Left hindlimb (tissue), 1 donor: ENCODE measurements around the gene NEU2.

Source experiments
- DNase-seq: peaks from one replicate; pipeline ENCODE4 v3.0.0-alpha.2; 2018

Gene NEU2

GRCh38 chr2:233079953-233080835, 47.7 kb downstream of the NEU2 start:
- DNase-seq, result no peak

- no peak for DNase-seq
These were observed 48.4 kb downstream of the NEU2 start for GRCh38 chr2:233080836-233081229.

- no peak for DNase-seq
These were observed 48.8 kb downstream of the NEU2 start for GRCh38 chr2:233081232-233081730.

GRCh38 chr2:233081731-233082221, 49.3 kb downstream of the NEU2 start:
- no peak for DNase-seq

GRCh38 chr2:233082222-233082930, 49.9 kb downstream of the NEU2 start:
- no peak for DNase-seq

GRCh38 chr2:233082931-233083755, 50.7 kb downstream of the NEU2 start:
- DNase-seq, result no peak

- no peak for DNase-seq
These were observed 51.3 kb downstream of the NEU2 start for GRCh38 chr2:233083782-233084181.

- DNase-seq, result no peak
These were observed 52.0 kb downstream of the NEU2 start for GRCh38 chr2:233084488-233084887.
